PFSK-1 (cell line): Measurements from ENCODE around the gene MOB1B.

Source experiments
- REST ChIP-seq, 2 experiments: IDR thresholded peaks; 2 replicates each; pipeline versions ENCODE4 v1.6.1 to v1.8.0; 2011 to 2012; ENCODE audit warnings: low read depth in 2 of 2, low read length in 2 of 2, control low read depth in 1 of 2, inconsistent platforms in 1 of 2, mild to moderate bottlenecking in 1 of 2, moderate library complexity in 1 of 2; ENCODE audit not compliant: insufficient read depth in 1 of 2
- TAF1 ChIP-seq: IDR thresholded peaks from 2 replicates; pipeline ENCODE4 v1.6.1; 2012; ENCODE audit warnings: low read length, control low read depth, borderline replicate concordance; ENCODE audit not compliant: insufficient read depth

Gene MOB1B

GRCh38 chr4:71029504-71029903 is 127.3 kb downstream of the MOB1B start:
- TF ChIP-seq REST (IDR thresholded peaks at IDR 0.05; ENCODE audit: insufficient read depth in 1 of 2, low read depth in 2 of 2, low read length in 2 of 2) (no peak), TAF1 (no peak)
